Esophagus squamous epithelium (tissue), 4 donors: ENCODE measurements around the gene ST8SIA2.

Source experiments
- POLR2A ChIP-seq, 4 donors: fragments of 450-650 bp; IDR thresholded peaks; one replicate each; pipeline ENCODE4 v1.6.1; 2017; ENCODE audit warnings: antibody characterized with exemption in 4 of 4, mild to moderate bottlenecking in 4 of 4, moderate library complexity in 3 of 4
- TF ChIP-seq, protein P1 (sequence below), 6 experiments: fragments of 450-650 bp in 4 of 6; fragments of 200-600 bp in 2 of 6; sonication (generic) in 2 of 6; IDR thresholded peaks; one replicate each; pipeline ENCODE4 v1.5.1; 2016 to 2019; ENCODE audit warnings: antibody characterized with exemption in 6 of 6, mild to moderate bottlenecking in 4 of 6, moderate library complexity in 4 of 6

GRCh38 chr15:92449476-92449875 is 55.8 kb downstream of the ST8SIA2 start:
- TF ChIP-seq, protein P1, sequence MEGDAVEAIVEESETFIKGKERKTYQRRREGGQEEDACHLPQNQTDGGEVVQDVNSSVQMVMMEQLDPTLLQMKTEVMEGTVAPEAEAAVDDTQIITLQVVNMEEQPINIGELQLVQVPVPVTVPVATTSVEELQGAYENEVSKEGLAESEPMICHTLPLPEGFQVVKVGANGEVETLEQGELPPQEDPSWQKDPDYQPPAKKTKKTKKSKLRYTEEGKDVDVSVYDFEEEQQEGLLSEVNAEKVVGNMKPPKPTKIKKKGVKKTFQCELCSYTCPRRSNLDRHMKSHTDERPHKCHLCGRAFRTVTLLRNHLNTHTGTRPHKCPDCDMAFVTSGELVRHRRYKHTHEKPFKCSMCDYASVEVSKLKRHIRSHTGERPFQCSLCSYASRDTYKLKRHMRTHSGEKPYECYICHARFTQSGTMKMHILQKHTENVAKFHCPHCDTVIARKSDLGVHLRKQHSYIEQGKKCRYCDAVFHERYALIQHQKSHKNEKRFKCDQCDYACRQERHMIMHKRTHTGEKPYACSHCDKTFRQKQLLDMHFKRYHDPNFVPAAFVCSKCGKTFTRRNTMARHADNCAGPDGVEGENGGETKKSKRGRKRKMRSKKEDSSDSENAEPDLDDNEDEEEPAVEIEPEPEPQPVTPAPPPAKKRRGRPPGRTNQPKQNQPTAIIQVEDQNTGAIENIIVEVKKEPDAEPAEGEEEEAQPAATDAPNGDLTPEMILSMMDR (IDR thresholded peaks at IDR 0.05) = no peak
- TF ChIP-seq POLR2A (IDR thresholded peaks at IDR 0.05) = no peak
